Muscle layer of duodenum (tissue), 2 donors: ENCODE data around the gene EXOC6.

ENCODE experiments used
- H3K27ac ChIP-seq: one replicate; pipeline ENCODE4 v1.7.0; 2013; ENCODE audit warnings: mild to moderate bottlenecking, low read length
- H3K27me3 ChIP-seq: one replicate; pipeline ENCODE4 v1.7.0; 2013; ENCODE audit warnings: low read depth, mild to moderate bottlenecking, control low read depth, low read length
- H3K36me3 ChIP-seq, 2 donors: one replicate each; pipeline ENCODE4 v1.7.0; 2013; ENCODE audit warnings: low read length in 2 of 2, control low read depth in 1 of 2, mild to moderate bottlenecking in 1 of 2; ENCODE audit not compliant: insufficient read depth in 2 of 2, control insufficient read depth in 1 of 2
- H3K4me1 ChIP-seq, 2 donors: one replicate each; pipeline ENCODE4 v1.7.0; 2013; ENCODE audit warnings: low read length in 2 of 2, mild to moderate bottlenecking in 2 of 2, control low read depth in 1 of 2, moderate library complexity in 1 of 2; ENCODE audit not compliant: insufficient read depth in 2 of 2, control insufficient read depth in 1 of 2
- H3K4me3 ChIP-seq, 2 donors: one replicate each; pipeline ENCODE4 v1.7.0; 2013; ENCODE audit warnings: low read length in 2 of 2, low read depth in 1 of 2, mild to moderate bottlenecking in 1 of 2
- H3K9me3 ChIP-seq, 2 donors: one replicate each; pipeline ENCODE4 v1.7.0; 2013; ENCODE audit warnings: low read length in 2 of 2, control low read depth in 1 of 2, mild to moderate bottlenecking in 1 of 2; ENCODE audit not compliant: control insufficient read depth in 1 of 2
- donor health status: healthy.

The EXOC6 gene

DNA sequence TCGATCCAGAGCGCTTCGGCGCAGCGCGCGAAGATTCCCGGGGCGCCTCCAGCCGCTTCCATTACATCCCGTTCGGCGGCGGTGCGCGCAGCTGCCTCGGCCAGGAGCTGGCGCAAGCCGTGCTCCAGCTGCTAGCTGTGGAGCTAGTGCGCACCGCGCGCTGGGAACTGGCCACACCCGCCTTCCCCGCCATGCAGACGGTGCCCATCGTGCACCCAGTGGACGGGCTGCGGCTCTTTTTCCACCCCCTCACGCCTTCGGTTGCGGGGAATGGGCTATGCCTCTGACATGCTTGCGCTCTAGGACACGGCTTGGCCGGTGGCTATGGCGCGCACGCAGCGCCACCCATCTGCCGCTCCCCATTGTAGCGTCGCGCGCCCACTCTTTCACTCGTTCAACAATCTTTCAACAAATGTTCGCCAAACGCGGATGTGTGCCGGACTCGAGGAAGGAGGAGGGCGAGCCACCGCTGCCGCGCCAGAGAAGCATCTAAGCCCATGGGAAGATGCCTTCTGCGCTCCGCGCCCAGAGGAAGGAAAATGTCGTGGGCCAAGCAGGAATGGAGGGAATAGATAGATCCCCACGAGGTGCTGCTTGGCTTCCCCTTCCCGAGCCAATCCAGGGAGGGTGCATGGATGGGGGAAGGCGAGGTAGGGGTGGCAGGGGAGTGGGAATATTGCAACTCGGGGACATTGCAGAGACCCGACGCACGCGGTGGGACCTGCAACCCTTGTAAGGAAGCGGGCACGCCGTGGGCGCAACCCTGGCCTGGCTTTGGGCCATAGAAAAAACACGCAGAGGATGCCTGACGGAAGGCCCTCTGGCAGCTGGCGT, 220.3 kb downstream of the EXOC6 start:
- peaks cover 73% of the 10 kb centered on the region for H3K27me3 ChIP-seq
- peaks cover 0 to 40% of the 10 kb centered on the region in 2 donors for H3K4me1 ChIP-seq
- H3K9me3 ChIP-seq = no peaks in the 10 kb centered on the region
- H3K36me3 ChIP-seq = no peaks in the 10 kb centered on the region
- peak overlapping the region in 1 of 2 donors; percentile 6 for H3K4me3 ChIP-seq
- no peak overlapping the region for H3K27ac ChIP-seq

DNA sequence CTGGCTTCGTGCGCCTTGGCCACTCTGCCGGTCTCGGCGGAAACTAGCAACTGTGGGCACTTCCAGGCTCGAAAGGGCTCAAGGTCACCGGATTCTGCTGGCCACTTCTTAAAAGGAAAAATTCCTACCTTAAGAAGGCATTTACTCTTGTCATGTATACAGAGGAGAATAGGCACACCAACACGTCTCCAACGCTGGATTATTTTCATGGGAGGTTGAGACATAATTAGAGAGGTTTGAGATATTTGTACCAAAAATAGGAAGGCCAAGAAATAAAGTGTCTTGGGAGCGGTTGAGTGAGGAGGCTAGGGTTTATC, 220.9 kb downstream of the EXOC6 start:
- Histone ChIP-seq H3K27ac (no peak overlapping the region), H3K36me3 (no peaks in the 10 kb centered on the region), H3K4me1 (peaks cover 0 to 46% of the 10 kb centered on the region in 2 donors), H3K9me3 (no peaks in the 10 kb centered on the region), H3K4me3 (no peak overlapping the region), H3K27me3 (peaks cover 68% of the 10 kb centered on the region)

DNA sequence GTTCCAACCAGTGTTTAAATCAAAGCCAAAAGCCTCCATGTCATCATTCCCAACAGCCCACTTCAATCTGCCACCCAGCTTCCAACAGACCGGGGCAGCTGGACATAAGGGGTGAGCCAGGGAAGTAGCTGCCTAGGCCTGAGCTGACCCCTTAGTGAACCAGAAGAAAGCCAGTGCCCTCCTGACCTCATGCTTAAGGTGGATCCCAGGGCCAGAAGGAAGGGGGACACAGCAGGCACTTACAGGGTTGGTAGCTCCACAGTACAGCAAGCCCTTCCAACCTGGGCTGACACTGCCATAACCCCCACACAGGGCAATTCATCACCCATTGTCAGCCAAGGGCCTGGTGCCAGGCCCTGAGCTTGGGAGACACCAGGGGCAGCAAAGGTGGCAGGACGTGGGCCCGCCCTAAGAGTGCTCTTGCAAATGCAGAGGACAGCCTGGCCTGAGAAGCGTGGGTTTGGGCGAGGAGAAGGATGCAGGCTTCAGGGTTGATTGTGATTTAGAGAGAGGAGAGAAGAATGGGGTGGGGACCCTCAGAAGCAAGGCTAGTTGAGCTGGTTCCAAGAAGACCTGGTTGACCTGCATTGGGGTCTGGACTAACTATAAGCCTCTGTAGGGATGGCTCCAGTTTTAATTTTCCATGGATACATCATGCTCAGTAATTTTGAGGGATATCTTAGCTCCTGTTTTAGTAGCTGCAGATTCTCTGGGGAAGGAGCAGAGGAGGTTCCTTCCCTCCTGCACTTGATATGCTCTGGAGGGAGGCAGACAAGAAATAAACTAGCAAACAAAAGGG, 222.3 kb downstream of the EXOC6 start:
- Histone ChIP-seq H3K36me3 (no peaks in the 10 kb centered on the region), H3K4me3 (no peak overlapping the region), H3K27ac (no peak overlapping the region), H3K27me3 (peaks cover 71% of the 10 kb centered on the region), H3K9me3 (no peaks in the 10 kb centered on the region), H3K4me1 (peaks cover 0 to 56% of the 10 kb centered on the region in 2 donors)

DNA sequence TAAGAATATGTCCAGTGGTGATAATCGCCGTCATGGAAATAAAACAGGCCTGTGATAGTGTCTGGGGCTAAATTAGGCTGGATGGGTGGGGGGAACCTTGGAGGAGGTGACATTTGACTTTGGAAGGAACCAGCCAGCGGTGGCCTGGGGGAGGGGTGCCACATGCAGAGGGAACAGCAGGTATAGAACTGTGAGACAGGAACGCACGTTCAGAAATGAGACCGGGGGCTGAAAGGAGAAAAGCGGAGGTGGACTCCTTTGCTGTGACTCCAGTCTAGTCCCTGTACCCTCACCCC, 222.8 kb downstream of the EXOC6 start:
- H3K4me1 ChIP-seq = peaks cover 0 to 53% of the 10 kb centered on the region in 2 donors
- no peak overlapping the region for H3K4me3 ChIP-seq
- no peaks in the 10 kb centered on the region for H3K36me3 ChIP-seq
- H3K9me3 ChIP-seq = no peaks in the 10 kb centered on the region
- peaks cover 70% of the 10 kb centered on the region for H3K27me3 ChIP-seq
- H3K27ac ChIP-seq = no peak overlapping the region

DNA sequence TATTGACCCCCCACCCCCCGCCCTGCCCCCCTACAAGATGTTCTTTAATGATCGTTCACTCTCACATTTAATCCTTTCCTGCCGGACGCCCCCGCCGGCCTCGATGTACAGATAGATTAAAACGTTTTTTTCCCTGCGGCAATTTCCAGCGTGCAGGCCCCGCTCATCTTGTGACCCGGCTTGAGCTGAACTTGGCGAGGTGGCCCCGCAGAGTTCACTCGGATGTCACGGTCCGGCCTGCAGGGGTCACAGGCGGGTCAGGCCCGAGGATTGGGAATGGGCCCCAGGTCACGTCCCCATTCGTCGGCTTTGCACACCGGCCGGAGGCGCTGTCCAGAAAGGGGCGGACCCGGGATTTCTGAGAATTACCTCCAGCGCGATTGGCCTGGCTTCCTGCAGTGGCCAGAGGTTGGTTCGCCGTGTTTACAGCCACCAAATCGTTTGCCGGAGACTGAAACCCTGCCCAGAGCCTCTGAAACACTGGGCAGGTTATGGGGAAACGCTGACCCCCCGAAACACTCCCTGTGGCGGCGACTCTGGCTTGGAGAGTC, 223.4 kb downstream of the EXOC6 start:
- H3K27me3 ChIP-seq = peaks cover 64% of the 10 kb centered on the region
- no peak overlapping the region for H3K27ac ChIP-seq
- peaks cover 0 to 53% of the 10 kb centered on the region in 2 donors for H3K4me1 ChIP-seq
- peak overlapping the region; percentile 60 to 70 for H3K4me3 ChIP-seq
- no peaks in the 10 kb centered on the region for H3K9me3 ChIP-seq
- no peaks in the 10 kb centered on the region for H3K36me3 ChIP-seq

DNA sequence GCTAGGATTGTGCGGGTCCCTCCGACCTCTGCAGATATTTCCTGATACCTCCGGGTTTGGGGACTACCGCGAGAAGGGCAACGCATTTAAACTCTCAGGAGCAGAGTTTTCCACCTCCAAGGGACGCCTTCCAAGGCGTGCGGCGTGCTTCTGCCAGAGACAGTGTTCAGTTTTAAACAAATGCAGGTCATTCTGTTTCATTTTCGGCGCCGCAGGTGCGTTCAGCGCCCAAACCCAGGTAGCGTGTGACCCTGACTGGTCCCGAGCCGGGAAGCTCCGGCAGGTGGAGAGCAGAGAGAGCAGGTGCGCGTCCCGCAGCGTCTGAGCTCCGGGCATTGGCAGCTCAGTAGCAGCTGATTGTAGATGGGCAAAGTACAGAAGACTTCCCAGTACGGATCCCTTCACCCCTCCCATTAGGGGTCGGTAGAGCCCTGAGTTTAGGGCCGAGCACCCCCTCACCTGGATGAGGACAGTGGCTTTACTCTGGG, 223.9 kb downstream of the EXOC6 start:
- no peak overlapping the region for H3K27ac ChIP-seq
- peaks cover 59% of the 10 kb centered on the region for H3K27me3 ChIP-seq
- peaks cover 0 to 53% of the 10 kb centered on the region in 2 donors for H3K4me1 ChIP-seq
- peak overlapping the region; percentile 60 to 70 for H3K4me3 ChIP-seq
- H3K9me3 ChIP-seq = no peaks in the 10 kb centered on the region
- H3K36me3 ChIP-seq = no peaks in the 10 kb centered on the region

DNA sequence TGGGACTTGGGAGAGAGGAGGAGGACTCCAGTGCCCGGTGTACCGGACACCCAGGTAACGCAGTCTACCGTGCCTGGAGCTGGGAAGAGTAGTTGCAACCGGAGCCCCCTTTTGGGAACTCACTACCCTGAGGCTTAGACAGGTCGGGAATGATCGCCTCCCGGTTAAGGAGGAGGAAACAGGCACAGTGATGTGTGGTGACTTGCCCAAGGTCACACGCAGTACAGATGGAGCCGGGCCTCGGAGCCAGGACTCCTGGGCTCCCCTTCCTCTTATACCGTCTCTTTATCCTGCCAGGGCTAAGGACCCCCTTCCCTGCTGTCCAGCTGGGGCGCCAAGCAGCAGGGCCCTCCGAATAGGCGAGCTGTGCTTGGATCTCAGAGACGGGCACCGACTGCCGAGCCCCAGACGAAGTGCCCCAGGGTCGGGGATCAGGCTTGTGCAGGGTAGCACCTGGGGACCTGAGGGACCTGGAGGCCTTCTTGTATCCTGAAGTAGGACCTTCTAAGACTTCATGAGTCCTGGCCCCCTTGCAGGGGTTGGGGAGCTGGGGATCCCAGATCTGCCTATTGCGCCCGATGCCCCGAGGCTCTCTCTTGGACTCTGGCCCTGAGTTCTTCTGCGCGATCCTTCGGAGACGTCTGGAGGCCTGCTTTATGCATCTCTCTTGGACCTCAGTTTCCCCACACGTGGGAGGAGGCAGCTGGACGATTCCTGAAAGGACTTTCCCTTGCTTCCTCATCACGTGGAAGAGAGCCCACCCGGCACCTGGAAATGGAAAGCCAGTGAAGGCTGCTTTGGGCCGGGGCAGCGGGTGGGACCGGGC, 224.6 kb downstream of the EXOC6 start:
- Histone ChIP-seq H3K9me3 (no peaks in the 10 kb centered on the region), H3K27me3 (peaks cover 53% of the 10 kb centered on the region), H3K4me3 (peak overlapping the region in 1 of 2 donors; percentile 60), H3K4me1 (peaks cover 0 to 52% of the 10 kb centered on the region in 2 donors), H3K36me3 (no peaks in the 10 kb centered on the region), H3K27ac (no peak overlapping the region)

DNA sequence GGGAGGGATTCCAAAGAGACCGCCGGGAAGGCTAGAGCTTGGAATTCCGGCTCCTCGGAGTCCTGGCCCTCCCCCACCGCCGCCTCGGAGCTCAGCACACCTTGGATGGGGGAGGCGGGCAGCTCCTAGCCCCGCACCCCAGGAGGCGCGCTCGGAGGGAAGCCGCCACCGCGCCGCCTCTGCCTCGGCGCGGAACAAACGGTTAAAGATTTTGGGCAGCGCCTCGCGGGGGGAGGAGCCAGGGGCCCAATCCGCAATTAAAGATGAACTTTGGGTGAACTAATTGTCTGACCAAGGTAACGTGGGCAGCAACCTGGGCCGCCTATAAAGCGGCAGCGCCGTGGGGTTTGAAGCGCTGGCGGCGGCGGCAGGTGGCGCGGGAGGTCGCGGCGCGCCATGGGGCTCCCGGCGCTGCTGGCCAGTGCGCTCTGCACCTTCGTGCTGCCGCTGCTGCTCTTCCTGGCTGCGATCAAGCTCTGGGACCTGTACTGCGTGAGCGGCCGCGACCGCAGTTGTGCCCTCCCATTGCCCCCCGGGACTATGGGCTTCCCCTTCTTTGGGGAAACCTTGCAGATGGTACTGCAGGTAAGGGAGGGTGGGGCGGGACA, 225.3 kb downstream of the EXOC6 start, which contains the start of gene CYP26A1:
Gene CYP26A1 (plus strand): TSS at position 355 of the 608 bp plus-strand sequence. CDS start 42 bp downstream, at position 397.
- Histone ChIP-seq H3K9me3 (no peaks in the 10 kb centered on the region), H3K27me3 (peaks cover 51% of the 10 kb centered on the region), H3K4me3 (peak within 1 kb of the TSS; percentile 26 to 60), H3K27ac (no peak within 1 kb of the TSS), H3K36me3 (no peaks in the 10 kb centered on the region), H3K4me1 (peaks cover 0 to 44% of the 10 kb centered on the region in 2 donors)

DNA sequence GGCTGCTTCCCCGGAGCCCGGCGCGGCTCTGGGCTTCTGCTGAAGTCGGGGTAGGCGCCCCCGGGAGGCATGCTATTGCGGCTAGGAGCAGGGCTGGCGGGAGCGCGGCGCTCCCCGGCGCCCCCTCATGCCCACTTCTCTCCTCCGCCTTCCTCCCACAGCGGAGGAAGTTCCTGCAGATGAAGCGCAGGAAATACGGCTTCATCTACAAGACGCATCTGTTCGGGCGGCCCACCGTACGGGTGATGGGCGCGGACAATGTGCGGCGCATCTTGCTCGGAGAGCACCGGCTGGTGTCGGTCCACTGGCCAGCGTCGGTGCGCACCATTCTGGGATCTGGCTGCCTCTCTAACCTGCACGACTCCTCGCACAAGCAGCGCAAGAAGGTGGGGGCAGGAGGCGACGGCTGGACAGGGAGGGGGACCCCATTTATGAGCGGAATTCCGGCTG, 225.9 kb downstream of the EXOC6 start:
- peaks cover 46% of the 10 kb centered on the region for H3K27me3 ChIP-seq
- H3K27ac ChIP-seq = no peak overlapping the region
- H3K9me3 ChIP-seq = no peaks in the 10 kb centered on the region
- peak overlapping the region; percentile 26 to 60 for H3K4me3 ChIP-seq
- H3K4me1 ChIP-seq = peaks cover 0 to 39% of the 10 kb centered on the region in 2 donors
- H3K36me3 ChIP-seq = no peaks in the 10 kb centered on the region

DNA sequence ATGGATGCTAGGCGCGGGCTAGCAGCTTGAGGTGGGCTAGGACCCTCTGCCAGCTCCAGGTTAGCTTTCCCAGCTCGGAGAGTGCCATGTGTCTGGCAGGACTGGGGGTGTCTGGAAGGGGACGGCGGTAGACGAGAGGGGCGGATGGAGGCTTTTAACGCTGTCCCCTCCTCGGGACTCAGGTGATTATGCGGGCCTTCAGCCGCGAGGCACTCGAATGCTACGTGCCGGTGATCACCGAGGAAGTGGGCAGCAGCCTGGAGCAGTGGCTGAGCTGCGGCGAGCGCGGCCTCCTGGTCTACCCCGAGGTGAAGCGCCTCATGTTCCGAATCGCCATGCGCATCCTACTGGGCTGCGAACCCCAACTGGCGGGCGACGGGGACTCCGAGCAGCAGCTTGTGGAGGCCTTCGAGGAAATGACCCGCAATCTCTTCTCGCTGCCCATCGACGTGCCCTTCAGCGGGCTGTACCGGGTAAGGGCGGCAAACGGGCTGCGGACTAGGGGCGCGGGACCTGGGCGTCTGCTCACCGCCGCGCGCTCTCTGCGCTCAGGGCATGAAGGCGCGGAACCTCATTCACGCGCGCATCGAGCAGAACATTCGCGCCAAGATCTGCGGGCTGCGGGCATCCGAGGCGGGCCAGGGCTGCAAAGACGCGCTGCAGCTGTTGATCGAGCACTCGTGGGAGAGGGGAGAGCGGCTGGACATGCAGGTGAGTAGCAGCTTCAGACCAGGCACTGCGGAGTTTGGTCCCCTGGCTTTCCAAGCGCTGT, 226.5 kb downstream of the EXOC6 start:
- Histone ChIP-seq H3K4me3 (peak overlapping the region in 1 of 2 donors; percentile 60), H3K9me3 (no peaks in the 10 kb centered on the region), H3K36me3 (no peaks in the 10 kb centered on the region), H3K4me1 (peaks cover 0 to 38% of the 10 kb centered on the region in 2 donors), H3K27me3 (peaks cover 43% of the 10 kb centered on the region), H3K27ac (no peak overlapping the region)
